Chondrocyte (in vitro differentiated cells): ENCODE data around the gene LRRC63. TPM values are rescaled to one million over a fixed set of nuclear protein-coding genes. Genes with fewer than 3 reads are reported as not detected.

Experiments used
- DNase-seq: peaks from one replicate; pipeline ENCODE4 v3.0.0; 2021; ENCODE audit warnings: mixed read lengths, low spot score
- H3K27ac Mint-ChIP-seq: one replicate; pipeline ENCODE4 v1.8.0; 2021; ENCODE audit warnings: mild to moderate bottlenecking, moderate library complexity, mixed read lengths; ENCODE audit not compliant: unreplicated experiment
- H3K27me3 Mint-ChIP-seq: 2 replicates; pipeline ENCODE4 v1.8.0; 2021; ENCODE audit warnings: low read depth, mixed read lengths
- H3K36me3 Mint-ChIP-seq: 2 replicates; pipeline ENCODE4 v1.8.0; 2021; ENCODE audit warnings: low read depth, mixed read lengths
- H3K4me1 Mint-ChIP-seq: 2 replicates; pipeline ENCODE4 v1.8.0; 2021; ENCODE audit warnings: low read depth, mild to moderate bottlenecking, mixed read lengths
- H3K4me3 Mint-ChIP-seq: one replicate; pipeline ENCODE4 v1.8.0; 2021; ENCODE audit warnings: mild to moderate bottlenecking, moderate library complexity, mixed read lengths; ENCODE audit not compliant: unreplicated experiment
- H3K9me3 Mint-ChIP-seq: 2 replicates; pipeline ENCODE4 v1.8.0; 2021; ENCODE audit warnings: low read depth, mixed read lengths
- CTCF ChIP-seq: fragments of 200-600 bp; sonication (generic); IDR thresholded peaks from 2 replicates; pipeline ENCODE4 v1.5.0; 2021; ENCODE audit warnings: antibody characterized with exemption, mild to moderate bottlenecking, moderate library complexity
- total RNA-seq: library from RNA; stranded (reverse); gene quantifications from 3 replicates; pipeline ENCODE4 v1.2.1, GENCODE V29; 2021

The LRRC63 gene
- total RNA-seq, 1 donor from 2014 or later: 0.15 TPM

GRCh38 chr13:46181377-46181839 is 30.3 kb upstream of the LRRC63 start:
- no peaks in the 10 kb centered on the region for H3K9me3 Mint-ChIP-seq
- H3K4me3 Mint-ChIP-seq: no peak overlapping the region
- TF ChIP-seq CTCF: no peak
- no peaks in the 10 kb centered on the region for H3K27me3 Mint-ChIP-seq
- H3K27ac Mint-ChIP-seq: no peak overlapping the region
- H3K36me3 Mint-ChIP-seq: no peaks in the 10 kb centered on the region
- DNase-seq: no peak
- no peaks in the 10 kb centered on the region for H3K4me1 Mint-ChIP-seq

- H3K36me3 Mint-ChIP-seq: no peaks in the 10 kb centered on the region
- H3K4me3 Mint-ChIP-seq: no peak within 1 kb of the TSS
These were observed 29.8 kb upstream of the LRRC63 start, which contains the start of gene LCP1 for GRCh38 chr13:46181840-46182490. Gene LCP1 (minus strand): TSS chr13:46182177. CDS start chr13:46159662, 22,515 bp downstream.

GRCh38 chr13:46182491-46182877 is 29.2 kb upstream of the LRRC63 start:
- TF ChIP-seq CTCF: no peak
- DNase-seq: no peak
- Mint-ChIP-seq H3K4me3 (no peak overlapping the region), H3K9me3 (no peaks in the 10 kb centered on the region), H3K27me3 (no peaks in the 10 kb centered on the region), H3K36me3 (no peaks in the 10 kb centered on the region), H3K27ac (no peak overlapping the region), H3K4me1 (no peaks in the 10 kb centered on the region)

More at GRCh38 chr13:46181840-46182490, 29.8 kb upstream of the LRRC63 start, which contains the start of gene LCP1:
- no peaks in the 10 kb centered on the region for H3K9me3 Mint-ChIP-seq
- H3K4me1 Mint-ChIP-seq: no peaks in the 10 kb centered on the region
- TF ChIP-seq CTCF: no peak
- no peak for DNase-seq
- H3K27ac Mint-ChIP-seq: no peak within 1 kb of the TSS
- H3K27me3 Mint-ChIP-seq: no peaks in the 10 kb centered on the region

GRCh38 chr13:46183018-46183946 is 28.4 kb upstream of the LRRC63 start:
- Mint-ChIP-seq H3K9me3 (no peaks in the 10 kb centered on the region), H3K36me3 (no peaks in the 10 kb centered on the region), H3K27ac (no peak overlapping the region), H3K4me3 (no peak overlapping the region), H3K4me1 (no peaks in the 10 kb centered on the region), H3K27me3 (no peaks in the 10 kb centered on the region)
- no peak for DNase-seq
- TF ChIP-seq CTCF: no peak

- Mint-ChIP-seq H3K4me1 (no peaks in the 10 kb centered on the region), H3K9me3 (no peaks in the 10 kb centered on the region), H3K4me3 (no peak overlapping the region), H3K27me3 (no peaks in the 10 kb centered on the region), H3K36me3 (no peaks in the 10 kb centered on the region), H3K27ac (no peak overlapping the region)
- no peak for DNase-seq
- TF ChIP-seq CTCF: peak; percentile 59
These were observed 27.4 kb upstream of the LRRC63 start for GRCh38 chr13:46184277-46184699.
